ENCODE results near the gene POLDIP2. TPM values are rescaled to one million over a fixed set of nuclear protein-coding genes. Genes with fewer than 3 reads are reported as not detected.
"Not testable (repeated sequence)": the region's sequence is repeated elsewhere in the genome, so short reads cannot be mapped to it uniquely, and the experiment has no call there.

POLDIP2 gene
- total RNA-seq, 1 donor from 2014 or later, result 44.4 TPM

DNA sequence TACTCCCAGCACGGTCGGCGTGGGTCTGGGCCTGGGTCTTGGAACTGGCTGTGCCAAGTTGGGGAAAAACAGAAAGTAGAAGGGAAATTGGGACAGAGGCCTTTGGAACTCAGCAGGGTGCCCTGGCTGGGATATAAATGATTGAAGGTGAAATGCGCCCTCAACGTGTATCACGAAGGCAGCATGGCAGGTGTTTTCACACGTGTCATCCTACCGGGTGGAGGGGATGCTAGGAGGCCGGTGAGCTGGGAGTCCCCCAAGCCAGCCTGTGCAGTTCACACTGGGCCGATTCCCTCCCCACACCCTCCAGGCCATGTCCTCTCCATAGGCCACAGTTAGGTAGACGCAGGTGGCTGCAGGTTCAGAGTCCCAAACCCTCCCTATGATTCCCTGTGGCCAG, 15.8 kb downstream of the POLDIP2 start:
- H3K9me3 ChIP-seq (ENCODE audit: control insufficient read depth in 3 of 3, low read length in 3 of 3), result no peaks in the 10 kb centered on the region
- H3K4me1 ChIP-seq (ENCODE audit: control insufficient read depth in 3 of 3, insufficient read depth in 3 of 3, low read length in 3 of 3), result peaks cover 20 to 43% (median 28%) of the 10 kb centered on the region in 3 donors

DNA sequence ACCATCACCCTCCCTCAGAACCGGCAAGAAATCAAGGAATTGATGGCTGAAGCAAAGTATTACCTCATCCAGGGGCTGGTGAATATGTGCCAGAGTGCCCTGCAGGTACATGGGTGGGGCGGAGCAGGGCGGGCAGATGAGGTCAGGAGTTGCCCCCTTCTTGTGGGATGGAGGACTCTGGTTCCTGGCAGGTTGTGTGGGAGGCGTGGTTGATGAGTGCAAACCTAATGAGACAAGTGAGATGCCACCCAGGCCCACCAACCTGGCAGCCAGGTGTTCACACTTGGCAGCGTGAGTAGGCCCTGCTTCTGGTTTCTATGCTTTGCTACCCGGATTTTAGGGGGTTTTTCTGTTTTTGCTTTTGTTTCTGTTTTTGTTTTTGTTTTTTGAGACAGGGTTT, 17.0 kb downstream of the POLDIP2 start:
- Histone ChIP-seq H3K36me3 (ENCODE audit: control insufficient read depth in 3 of 3, insufficient read depth in 3 of 3, low read length in 3 of 3) (peaks cover 50 to 55% (median 54%) of the 10 kb centered on the region in 3 donors), H3K9ac (ENCODE audit: low read depth in 1 of 3, low read length in 3 of 3) (no peak overlapping the region), H3K27ac (ENCODE audit: low read depth, low read length) (no peak overlapping the region), H3K27me3 (ENCODE audit: control insufficient read depth in 3 of 3, insufficient read depth in 3 of 3, low read length in 3 of 3) (no peaks in the 10 kb centered on the region), H3K4me1 (ENCODE audit: control insufficient read depth in 3 of 3, insufficient read depth in 3 of 3, low read length in 3 of 3) (peaks cover 26 to 43% (median 27%) of the 10 kb centered on the region in 3 donors), H3K9me3 (ENCODE audit: control insufficient read depth in 3 of 3, low read length in 3 of 3) (no peaks in the 10 kb centered on the region), H3K4me3 (ENCODE audit: low read length in 3 of 3) (no peak overlapping the region)

More for the DNA sequence above, 15.8 kb downstream of the POLDIP2 start:
- H3K4me3 ChIP-seq (ENCODE audit: low read length in 3 of 3), result no peak overlapping the region
- no peak overlapping the region for H3K27ac ChIP-seq (ENCODE audit: low read depth, low read length)
- H3K27me3 ChIP-seq (ENCODE audit: control insufficient read depth in 3 of 3, insufficient read depth in 3 of 3, low read length in 3 of 3), result no peaks in the 10 kb centered on the region
- no peak overlapping the region for H3K9ac ChIP-seq (ENCODE audit: low read depth in 1 of 3, low read length in 3 of 3)
- H3K36me3 ChIP-seq (ENCODE audit: control insufficient read depth in 3 of 3, insufficient read depth in 3 of 3, low read length in 3 of 3), result peaks cover 59 to 66% (median 64%) of the 10 kb centered on the region in 3 donors

DNA sequence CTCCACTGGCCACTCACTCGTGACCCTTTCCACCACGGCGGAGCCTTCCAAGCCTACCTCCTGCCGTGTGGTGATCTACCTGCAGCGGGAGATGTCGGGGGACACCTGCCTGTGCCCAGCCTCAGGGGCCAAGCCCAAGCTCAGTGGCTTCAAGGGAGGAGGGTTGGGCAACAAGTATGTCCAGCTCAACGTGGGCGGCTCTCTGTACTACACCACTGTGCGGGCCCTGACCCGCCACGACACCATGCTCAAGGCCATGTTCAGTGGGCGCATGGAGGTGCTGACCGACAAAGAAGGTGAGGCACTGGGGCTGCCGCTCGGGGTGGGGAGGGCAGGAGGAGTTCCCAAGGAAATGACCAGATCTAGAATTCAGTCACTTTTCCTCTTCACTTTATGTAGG, 17.9 kb downstream of the POLDIP2 start:
- H3K9me3 ChIP-seq (ENCODE audit: control insufficient read depth in 3 of 3, low read length in 3 of 3), result no peaks in the 10 kb centered on the region
- no peak overlapping the region for H3K27ac ChIP-seq (ENCODE audit: low read depth, low read length)
- H3K27me3 ChIP-seq (ENCODE audit: control insufficient read depth in 3 of 3, insufficient read depth in 3 of 3, low read length in 3 of 3), result no peaks in the 10 kb centered on the region
- H3K4me1 ChIP-seq (ENCODE audit: control insufficient read depth in 3 of 3, insufficient read depth in 3 of 3, low read length in 3 of 3), result peaks cover 29 to 42% (median 34%) of the 10 kb centered on the region in 3 donors
- no peak overlapping the region for H3K9ac ChIP-seq (ENCODE audit: low read depth in 1 of 3, low read length in 3 of 3)
- peak overlapping the region in 1 of 3 donors; percentile 13 for H3K4me3 ChIP-seq (ENCODE audit: low read length in 3 of 3)
- H3K36me3 ChIP-seq (ENCODE audit: control insufficient read depth in 3 of 3, insufficient read depth in 3 of 3, low read length in 3 of 3), result peaks cover 44 to 46% (median 44%) of the 10 kb centered on the region in 3 donors

DNA sequence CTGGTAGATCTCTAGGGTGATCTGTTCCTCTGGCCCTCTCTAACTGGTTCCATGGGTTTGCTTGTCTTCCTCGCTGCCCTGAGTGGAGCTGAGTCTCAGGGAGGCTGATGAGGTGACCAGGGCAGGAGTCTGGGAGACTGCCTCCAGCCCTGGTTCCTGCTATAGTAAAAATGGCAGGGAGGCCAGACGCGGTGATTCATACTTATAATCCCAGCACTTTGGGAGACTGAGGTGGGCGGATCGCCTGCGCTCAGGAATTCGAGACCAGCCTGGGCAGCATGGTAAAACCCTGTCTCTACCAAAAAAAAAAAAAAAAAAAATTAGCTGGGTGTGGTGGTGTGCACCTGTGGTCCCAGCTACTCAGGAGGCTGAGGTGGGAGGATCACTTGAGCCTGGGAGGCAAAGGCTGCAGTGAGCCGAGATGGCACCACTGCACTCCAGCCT, 18.5 kb downstream of the POLDIP2 start:
- Histone ChIP-seq H3K36me3 (ENCODE audit: control insufficient read depth in 3 of 3, insufficient read depth in 3 of 3, low read length in 3 of 3) (peaks cover 37 to 40% (median 38%) of the 10 kb centered on the region in 3 donors), H3K4me1 (ENCODE audit: control insufficient read depth in 3 of 3, insufficient read depth in 3 of 3, low read length in 3 of 3) (peaks cover 35 to 44% (median 38%) of the 10 kb centered on the region in 3 donors), H3K27ac (ENCODE audit: low read depth, low read length) (peak overlapping the region; percentile 95), H3K9ac (ENCODE audit: low read depth in 1 of 3, low read length in 3 of 3) (peak overlapping the region in 1 of 3 donors; percentile 41)
- not testable (repeated sequence) for H3K27me3 ChIP-seq (ENCODE audit: control insufficient read depth in 3 of 3, insufficient read depth in 3 of 3, low read length in 3 of 3); H3K9me3 ChIP-seq (ENCODE audit: control insufficient read depth in 3 of 3, low read length in 3 of 3); H3K4me3 ChIP-seq (ENCODE audit: low read length in 3 of 3)

DNA sequence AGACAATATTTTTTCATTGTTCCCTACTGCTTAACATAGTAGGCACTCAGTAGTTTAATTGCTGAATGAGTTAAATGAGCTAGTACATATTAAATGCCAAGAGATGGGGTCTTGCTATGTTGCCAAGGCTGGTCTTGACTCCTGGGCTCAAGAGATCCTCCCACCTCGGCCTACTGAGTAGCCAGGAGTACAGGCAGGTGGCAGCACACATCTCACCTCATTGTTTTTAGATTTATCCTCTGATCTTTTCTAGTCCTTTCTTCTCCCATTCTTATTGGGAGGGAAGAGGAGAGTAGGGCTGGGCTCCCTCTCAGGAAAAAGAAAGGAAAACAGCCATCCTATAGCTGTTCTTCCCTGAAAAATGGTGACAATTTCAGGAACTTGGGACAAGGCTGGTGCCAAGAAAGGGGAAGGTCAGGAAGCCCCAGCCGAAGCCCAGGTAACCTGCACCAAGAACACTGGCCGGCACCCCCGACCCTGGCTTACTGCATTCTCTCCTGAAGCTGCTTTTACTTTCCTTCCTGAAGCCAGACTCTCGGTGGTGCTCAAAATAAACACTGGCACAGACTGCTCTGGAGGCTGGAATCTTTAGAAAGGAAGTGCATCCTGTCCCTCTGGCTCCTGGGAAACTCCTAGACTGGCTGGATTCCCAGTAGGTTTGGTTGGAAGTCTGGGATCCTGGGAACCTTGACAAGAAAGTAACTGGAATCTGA, 19.1 kb downstream of the POLDIP2 start:
- Histone ChIP-seq H3K4me1 (ENCODE audit: control insufficient read depth in 3 of 3, insufficient read depth in 3 of 3, low read length in 3 of 3) (peaks cover 37 to 46% (median 39%) of the 10 kb centered on the region in 3 donors), H3K36me3 (ENCODE audit: control insufficient read depth in 3 of 3, insufficient read depth in 3 of 3, low read length in 3 of 3) (peaks cover 33 to 36% (median 34%) of the 10 kb centered on the region in 3 donors), H3K4me3 (ENCODE audit: low read length in 3 of 3) (peak overlapping the region in 1 of 3 donors; percentile 14), H3K27me3 (ENCODE audit: control insufficient read depth in 3 of 3, insufficient read depth in 3 of 3, low read length in 3 of 3) (no peaks in the 10 kb centered on the region), H3K9me3 (ENCODE audit: control insufficient read depth in 3 of 3, low read length in 3 of 3) (no peaks in the 10 kb centered on the region), H3K27ac (ENCODE audit: low read depth, low read length) (peak overlapping the region; percentile 95), H3K9ac (ENCODE audit: low read depth in 1 of 3, low read length in 3 of 3) (peak overlapping the region in 2 of 3 donors; percentile 12 to 41)

DNA sequence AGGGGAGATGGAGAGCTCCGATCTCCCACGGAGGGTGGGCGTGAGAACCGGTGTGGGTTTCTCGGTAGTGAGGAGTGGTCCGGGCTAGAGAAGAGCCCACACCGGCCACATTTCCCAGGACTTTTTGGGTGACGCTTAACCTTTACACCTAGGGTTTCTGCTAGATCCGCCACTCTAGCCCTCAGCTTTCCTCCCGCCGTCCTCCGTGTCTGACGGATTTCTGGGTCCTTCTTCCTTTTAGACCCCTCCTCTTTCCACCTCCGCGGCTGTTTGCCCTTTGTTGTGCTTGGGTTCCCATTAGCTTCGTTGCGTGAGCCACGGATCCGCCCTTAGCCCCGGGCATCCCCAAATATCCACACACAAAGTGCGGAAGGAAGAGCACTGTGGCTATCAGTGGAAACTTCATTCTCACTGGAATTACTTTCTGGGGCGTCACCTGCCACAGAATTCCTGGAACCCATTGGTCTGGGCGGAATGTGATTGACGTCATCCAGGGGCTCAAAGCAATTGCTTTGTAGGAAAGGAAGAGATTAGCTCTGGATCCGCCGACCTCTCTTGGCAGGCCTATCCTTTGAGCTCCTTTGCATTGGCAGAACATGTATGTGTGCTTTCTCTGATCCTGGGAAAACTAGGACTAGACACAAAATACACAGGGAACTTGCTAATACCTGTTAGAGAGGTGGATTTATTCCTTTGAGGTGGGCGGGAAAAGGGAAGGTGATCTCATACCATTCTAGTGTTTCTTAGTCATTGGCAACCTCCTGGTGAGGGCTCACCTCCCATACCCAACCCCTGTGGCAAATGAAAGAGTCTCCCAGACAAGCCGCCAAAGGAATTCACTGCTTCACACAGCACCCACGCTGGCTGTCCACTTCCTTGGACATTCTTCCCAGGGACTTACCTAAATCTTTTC, 21.1 kb downstream of the POLDIP2 start:
- Histone ChIP-seq H3K27me3 (ENCODE audit: control insufficient read depth in 3 of 3, insufficient read depth in 3 of 3, low read length in 3 of 3) (no peaks in the 10 kb centered on the region), H3K4me1 (ENCODE audit: control insufficient read depth in 3 of 3, insufficient read depth in 3 of 3, low read length in 3 of 3) (peaks cover 39 to 46% (median 40%) of the 10 kb centered on the region in 3 donors), H3K27ac (ENCODE audit: low read depth, low read length) (peak overlapping the region; percentile 95), H3K9me3 (ENCODE audit: control insufficient read depth in 3 of 3, low read length in 3 of 3) (no peaks in the 10 kb centered on the region), H3K4me3 (ENCODE audit: low read length in 3 of 3) (peak overlapping the region; percentile 90 to 94 (median 92)), H3K9ac (ENCODE audit: low read depth in 1 of 3, low read length in 3 of 3) (peak overlapping the region; percentile 90 to 94 (median 90)), H3K36me3 (ENCODE audit: control insufficient read depth in 3 of 3, insufficient read depth in 3 of 3, low read length in 3 of 3) (peaks cover 25 to 27% (median 26%) of the 10 kb centered on the region in 3 donors)

DNA sequence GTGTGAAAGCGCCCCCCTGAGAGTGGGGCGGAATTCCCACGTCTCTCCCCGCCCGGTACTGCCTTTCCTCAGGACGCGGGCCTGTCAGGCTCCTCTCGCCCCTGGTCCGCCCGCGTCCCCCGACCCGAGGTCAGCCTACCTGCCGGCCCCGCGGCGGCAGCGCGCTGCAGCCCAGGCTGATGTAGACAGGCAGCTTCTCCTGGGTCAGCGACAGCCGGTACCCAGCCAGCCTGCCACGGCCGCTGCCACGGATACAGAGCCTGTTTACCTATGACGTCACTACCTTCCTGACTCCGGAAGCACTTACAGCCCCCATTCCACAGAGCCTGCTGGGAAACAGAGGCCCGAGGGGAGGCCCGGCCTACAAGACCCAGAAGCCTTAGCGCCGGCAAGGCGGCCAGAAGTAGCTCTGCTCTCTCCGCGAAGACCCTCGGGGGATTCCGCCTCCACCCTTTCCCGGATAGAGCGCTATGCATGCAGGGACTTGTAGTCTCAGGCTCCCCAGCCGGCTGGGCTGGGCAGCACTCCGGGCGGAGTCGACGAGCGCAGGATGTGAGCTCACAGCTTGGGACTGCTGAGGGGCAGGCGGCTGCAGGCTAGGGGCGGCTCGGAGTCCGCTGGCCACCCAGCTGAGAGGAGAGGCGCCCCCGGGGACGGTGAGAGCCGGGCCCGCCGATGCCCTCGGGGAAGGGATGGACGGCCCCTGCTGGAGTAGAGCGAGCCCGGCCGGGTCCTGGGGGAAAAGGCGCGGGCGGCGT, 21.9 kb downstream of the POLDIP2 start, which contains the start of the genes IFT20 and TNFAIP1:
Gene IFT20, minus strand, starts transcription at position 272 of the 758 bp plus-strand sequence. CDS start 3,487 bp downstream, outside the sequence.
Gene TNFAIP1, plus strand, starts transcription at position 561 of the 758 bp plus-strand sequence. CDS start 3,761 bp downstream, outside the sequence.
- H3K9me3 ChIP-seq (ENCODE audit: control insufficient read depth in 3 of 3, low read length in 3 of 3), result no peaks in the 10 kb centered on the region
- H3K4me1 ChIP-seq (ENCODE audit: control insufficient read depth in 3 of 3, insufficient read depth in 3 of 3, low read length in 3 of 3), result peaks cover 39 to 46% (median 40%) of the 10 kb centered on the region in 3 donors
- no peaks in the 10 kb centered on the region for H3K27me3 ChIP-seq (ENCODE audit: control insufficient read depth in 3 of 3, insufficient read depth in 3 of 3, low read length in 3 of 3)
- H3K27ac ChIP-seq (ENCODE audit: low read depth, low read length), result peak within 1 kb of the TSS; percentile 95
- H3K36me3 ChIP-seq (ENCODE audit: control insufficient read depth in 3 of 3, insufficient read depth in 3 of 3, low read length in 3 of 3), result peaks cover 26 to 28% (median 26%) of the 10 kb centered on the region in 3 donors
- peak within 1 kb of the TSS; percentile 90 to 96 (median 94) for H3K4me3 ChIP-seq (ENCODE audit: low read length in 3 of 3)
- H3K9ac ChIP-seq (ENCODE audit: low read depth in 1 of 3, low read length in 3 of 3), result peak within 1 kb of the TSS; percentile 90 to 94 (median 90)

DNA sequence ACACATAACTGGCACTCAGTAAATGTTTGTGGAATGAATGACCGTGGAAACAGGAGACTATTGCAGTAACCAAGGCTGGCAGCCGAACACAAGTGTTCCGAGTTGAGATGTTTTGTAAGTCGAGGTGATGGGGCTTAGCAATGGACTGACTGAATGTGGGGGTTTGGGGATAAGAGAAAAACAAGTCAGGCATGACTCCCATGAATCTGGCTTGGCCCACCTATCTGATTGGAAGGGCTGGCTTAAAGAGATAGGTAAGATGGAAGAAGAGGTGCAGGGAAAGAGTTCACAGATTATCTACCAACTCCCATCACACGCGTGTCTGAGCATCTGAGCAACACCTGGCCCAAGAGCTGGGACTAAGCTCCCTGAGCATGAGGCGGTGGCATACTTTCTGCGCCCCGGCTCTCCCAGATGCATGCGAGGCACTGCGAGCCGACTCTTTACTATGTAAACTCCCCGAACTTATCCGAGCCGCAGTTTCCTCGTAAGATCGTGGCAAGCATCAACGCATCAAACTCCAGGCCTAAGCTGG, 22.6 kb downstream of the POLDIP2 start:
- Histone ChIP-seq H3K4me3 (ENCODE audit: low read length in 3 of 3) (peak overlapping the region; percentile 90 to 96 (median 94)), H3K36me3 (ENCODE audit: control insufficient read depth in 3 of 3, insufficient read depth in 3 of 3, low read length in 3 of 3) (peaks cover 21 to 22% (median 21%) of the 10 kb centered on the region in 3 donors), H3K27ac (ENCODE audit: low read depth, low read length) (peak overlapping the region; percentile 95), H3K27me3 (ENCODE audit: control insufficient read depth in 3 of 3, insufficient read depth in 3 of 3, low read length in 3 of 3) (no peaks in the 10 kb centered on the region), H3K9me3 (ENCODE audit: control insufficient read depth in 3 of 3, low read length in 3 of 3) (no peaks in the 10 kb centered on the region), H3K9ac (ENCODE audit: low read depth in 1 of 3, low read length in 3 of 3) (peak overlapping the region; percentile 89 to 91 (median 90)), H3K4me1 (ENCODE audit: control insufficient read depth in 3 of 3, insufficient read depth in 3 of 3, low read length in 3 of 3) (peaks cover 39 to 46% (median 40%) of the 10 kb centered on the region in 3 donors)

DNA sequence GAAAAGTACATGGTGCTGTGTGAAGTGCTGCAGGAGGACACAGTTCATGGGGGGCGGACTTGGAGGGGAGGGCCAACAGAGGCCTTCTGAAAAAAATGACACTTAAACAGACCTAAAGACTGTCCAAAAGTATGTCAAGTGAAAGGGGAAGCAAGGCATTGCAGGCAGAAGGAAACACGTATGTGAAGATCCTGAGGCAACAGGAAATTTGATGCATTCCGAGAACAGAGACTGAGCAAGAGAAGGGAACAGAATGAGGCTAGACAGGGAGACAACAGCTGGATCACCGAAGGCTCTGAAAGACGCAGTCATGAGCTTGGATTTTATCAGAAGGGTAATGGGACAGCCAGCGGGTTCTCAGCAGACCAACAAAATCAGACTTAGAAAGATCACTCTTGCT, 23.2 kb downstream of the POLDIP2 start:
- Histone ChIP-seq H3K4me1 (ENCODE audit: control insufficient read depth in 3 of 3, insufficient read depth in 3 of 3, low read length in 3 of 3) (peaks cover 39 to 40% (median 40%) of the 10 kb centered on the region in 3 donors), H3K27ac (ENCODE audit: low read depth, low read length) (peak overlapping the region; percentile 95), H3K36me3 (ENCODE audit: control insufficient read depth in 3 of 3, insufficient read depth in 3 of 3, low read length in 3 of 3) (peaks cover 19 to 23% (median 22%) of the 10 kb centered on the region in 3 donors), H3K4me3 (ENCODE audit: low read length in 3 of 3) (peak overlapping the region; percentile 90 to 96 (median 94)), H3K27me3 (ENCODE audit: control insufficient read depth in 3 of 3, insufficient read depth in 3 of 3, low read length in 3 of 3) (no peaks in the 10 kb centered on the region), H3K9me3 (ENCODE audit: control insufficient read depth in 3 of 3, low read length in 3 of 3) (no peaks in the 10 kb centered on the region), H3K9ac (ENCODE audit: low read depth in 1 of 3, low read length in 3 of 3) (peak overlapping the region; percentile 89 to 91 (median 90))

All from skeletal muscle tissue (tissue), 4 donors.